ENCODE data around the gene YIPF5. TPM values are rescaled to one million over a fixed set of nuclear protein-coding genes. Genes with fewer than 3 reads are reported as not detected.

The YIPF5 gene
- total and polyA plus RNA-seq, 4 donors: 10.6 to 51.9 (median 34.1) TPM

DNA sequence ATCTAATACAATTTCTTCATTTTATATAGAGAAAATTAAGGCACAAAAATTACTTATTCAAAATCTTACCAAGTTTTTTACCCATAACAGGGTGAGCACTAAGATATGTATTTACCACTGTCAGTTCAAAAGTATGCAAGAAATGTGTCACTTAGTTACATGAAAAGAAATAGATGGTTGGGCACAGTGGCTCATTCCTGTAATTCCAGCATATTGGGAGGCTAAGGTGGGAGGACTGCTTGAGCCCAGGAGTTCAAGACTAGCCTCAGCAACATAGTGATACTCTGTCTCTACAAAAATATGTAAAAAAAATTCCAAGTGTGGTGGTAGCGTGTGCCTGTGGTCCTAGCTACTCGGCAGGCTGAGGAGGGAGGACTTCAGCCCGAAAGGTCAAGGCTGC, 19.4 kb downstream of the YIPF5 start:
- no peak overlapping the region for H3K27ac ChIP-seq (ENCODE audit: low read depth in 1 of 2, low read length in 1 of 2)
- no peaks in the 10 kb centered on the region for H3K4me1 ChIP-seq (ENCODE audit: control insufficient read depth in 5 of 5, insufficient read depth in 5 of 5, low read length in 5 of 5)
- TF ChIP-seq, protein P1, sequence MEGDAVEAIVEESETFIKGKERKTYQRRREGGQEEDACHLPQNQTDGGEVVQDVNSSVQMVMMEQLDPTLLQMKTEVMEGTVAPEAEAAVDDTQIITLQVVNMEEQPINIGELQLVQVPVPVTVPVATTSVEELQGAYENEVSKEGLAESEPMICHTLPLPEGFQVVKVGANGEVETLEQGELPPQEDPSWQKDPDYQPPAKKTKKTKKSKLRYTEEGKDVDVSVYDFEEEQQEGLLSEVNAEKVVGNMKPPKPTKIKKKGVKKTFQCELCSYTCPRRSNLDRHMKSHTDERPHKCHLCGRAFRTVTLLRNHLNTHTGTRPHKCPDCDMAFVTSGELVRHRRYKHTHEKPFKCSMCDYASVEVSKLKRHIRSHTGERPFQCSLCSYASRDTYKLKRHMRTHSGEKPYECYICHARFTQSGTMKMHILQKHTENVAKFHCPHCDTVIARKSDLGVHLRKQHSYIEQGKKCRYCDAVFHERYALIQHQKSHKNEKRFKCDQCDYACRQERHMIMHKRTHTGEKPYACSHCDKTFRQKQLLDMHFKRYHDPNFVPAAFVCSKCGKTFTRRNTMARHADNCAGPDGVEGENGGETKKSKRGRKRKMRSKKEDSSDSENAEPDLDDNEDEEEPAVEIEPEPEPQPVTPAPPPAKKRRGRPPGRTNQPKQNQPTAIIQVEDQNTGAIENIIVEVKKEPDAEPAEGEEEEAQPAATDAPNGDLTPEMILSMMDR (IDR thresholded peaks at IDR 0.05; ENCODE audit: control extremely low read depth, extremely low read depth): no peak
- WGBS, 2 donors: 94 to 95% methylated on average over 3 of the region's 3 CpGs
- no peak overlapping the region for H3K9ac ChIP-seq (ENCODE audit: insufficient read depth in 1 of 2, low read length in 2 of 2)
- no peaks in the 10 kb centered on the region for H3K9me3 ChIP-seq (ENCODE audit: control insufficient read depth in 4 of 4, insufficient read depth in 3 of 4, low read length in 3 of 4)
- H3K27me3 ChIP-seq (ENCODE audit: control insufficient read depth in 3 of 3, insufficient read depth in 3 of 3, low read length in 2 of 3): no peaks in the 10 kb centered on the region
- no peak for DNase-seq
- H3K36me3 ChIP-seq (ENCODE audit: control insufficient read depth in 4 of 4, insufficient read depth in 4 of 4, low read length in 4 of 4): no peaks in the 10 kb centered on the region
- H3K4me3 ChIP-seq: no peak overlapping the region
- ATAC-seq (ENCODE audit: insufficient read depth, low FRiP score): no peak

DNA sequence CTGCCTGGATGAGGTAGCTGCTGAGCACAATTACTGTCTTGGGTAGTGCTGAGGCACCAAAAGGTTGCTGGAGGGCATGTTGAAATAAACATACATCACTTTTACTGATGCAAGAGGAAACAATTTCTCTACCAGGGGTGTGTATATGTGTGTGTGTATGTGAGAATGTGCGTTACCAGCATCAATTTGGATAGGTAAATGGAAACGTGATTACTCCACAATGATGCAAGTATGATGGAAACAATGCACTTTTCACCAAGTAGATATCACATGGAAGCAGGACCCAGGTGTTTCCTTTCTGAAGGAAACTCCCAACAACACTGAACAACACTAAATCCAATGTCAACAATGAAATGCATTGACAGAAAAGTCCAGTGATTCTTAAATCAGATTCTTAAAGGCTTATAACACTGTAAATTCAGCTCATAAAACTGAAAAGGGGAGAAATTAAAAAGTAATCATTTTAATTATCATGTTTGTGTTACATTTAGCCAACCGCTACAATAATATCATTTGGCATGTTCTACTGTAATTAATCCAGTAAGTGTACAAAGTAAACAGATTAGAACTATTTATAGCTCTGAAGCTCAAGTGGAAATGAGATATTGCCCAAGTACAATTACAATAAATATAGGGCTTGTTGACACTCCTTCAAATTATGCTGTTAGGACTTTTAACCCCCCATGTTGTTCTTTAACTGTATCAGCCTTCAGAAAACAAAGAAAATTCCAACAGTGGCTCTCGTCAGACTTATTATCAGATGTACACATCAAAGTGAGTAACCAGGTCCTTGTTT, 25.3 kb downstream of the YIPF5 start:
- Histone ChIP-seq H3K27me3 (ENCODE audit: control insufficient read depth in 3 of 3, insufficient read depth in 3 of 3, low read length in 2 of 3) (no peaks in the 10 kb centered on the region), H3K4me1 (ENCODE audit: control insufficient read depth in 5 of 5, insufficient read depth in 5 of 5, low read length in 5 of 5) (peaks cover 0 to 7% (median 0%) of the 10 kb centered on the region in 5 donors), H3K36me3 (ENCODE audit: control insufficient read depth in 4 of 4, insufficient read depth in 4 of 4, low read length in 4 of 4) (no peaks in the 10 kb centered on the region), H3K27ac (ENCODE audit: low read depth in 1 of 2, low read length in 1 of 2) (peak overlapping the region in 1 of 2 donors; percentile 49), H3K9me3 (ENCODE audit: control insufficient read depth in 4 of 4, insufficient read depth in 3 of 4, low read length in 3 of 4) (no peaks in the 10 kb centered on the region), H3K4me3 (no peak overlapping the region), H3K9ac (ENCODE audit: insufficient read depth in 1 of 2, low read length in 2 of 2) (no peak overlapping the region)
- WGBS, 2 donors: 40 to 41% methylated on average over 4 of the region's 4 CpGs
- ATAC-seq (ENCODE audit: insufficient read depth, low FRiP score) (no peak), DNase-seq (peak in 2 of 3 donors; percentile 39 to 54)
- TF ChIP-seq, protein P1 (IDR thresholded peaks at IDR 0.05; ENCODE audit: control extremely low read depth, extremely low read depth): no peak

DNA sequence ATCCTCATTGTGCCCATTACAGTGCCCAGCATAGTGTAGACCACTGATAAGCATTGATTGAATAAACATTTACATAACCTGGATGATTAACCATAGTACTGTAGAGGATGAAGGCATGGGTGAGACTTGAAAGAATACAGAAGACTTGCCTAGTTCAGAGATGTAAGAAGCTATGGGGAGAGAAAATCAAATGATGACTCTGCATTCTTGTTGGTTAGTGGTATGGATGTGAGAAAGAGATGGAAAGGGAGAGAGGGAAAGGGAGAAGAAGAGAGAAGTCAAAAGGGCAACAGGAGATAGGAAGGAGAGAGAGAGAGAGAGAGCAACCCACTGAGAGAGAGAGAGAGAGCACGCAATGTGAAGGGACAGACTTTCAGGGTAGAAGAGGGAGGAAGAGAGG, 26.8 kb downstream of the YIPF5 start:
- 92 to 94% methylated on average over 1 of the region's 1 CpG for WGBS, 2 donors
- TF ChIP-seq, protein P1 (IDR thresholded peaks at IDR 0.05; ENCODE audit: control extremely low read depth, extremely low read depth): no peak

More for the DNA sequence above, 26.8 kb downstream of the YIPF5 start:
- H3K9ac ChIP-seq (ENCODE audit: insufficient read depth in 1 of 2, low read length in 2 of 2): no peak overlapping the region
- no peak overlapping the region for H3K4me3 ChIP-seq
- ATAC-seq (ENCODE audit: insufficient read depth, low FRiP score) (no peak), DNase-seq (no peak)
- H3K4me1 ChIP-seq (ENCODE audit: control insufficient read depth in 5 of 5, insufficient read depth in 5 of 5, low read length in 5 of 5): peaks cover 0 to 10% (median 0%) of the 10 kb centered on the region in 5 donors
- no peaks in the 10 kb centered on the region for H3K27me3 ChIP-seq (ENCODE audit: control insufficient read depth in 3 of 3, insufficient read depth in 3 of 3, low read length in 2 of 3)
- H3K27ac ChIP-seq (ENCODE audit: low read depth in 1 of 2, low read length in 1 of 2): no peak overlapping the region
- no peaks in the 10 kb centered on the region for H3K9me3 ChIP-seq (ENCODE audit: control insufficient read depth in 4 of 4, insufficient read depth in 3 of 4, low read length in 3 of 4)
- no peaks in the 10 kb centered on the region for H3K36me3 ChIP-seq (ENCODE audit: control insufficient read depth in 4 of 4, insufficient read depth in 4 of 4, low read length in 4 of 4)
